ENCODE measurements around the gene CRYBG1.

- no peak for TF ChIP-seq CTCF (conservative IDR thresholded peaks at IDR 0.05; ENCODE audit: low read depth, low read length)
- no peak for TF ChIP-seq EZH2 (IDR thresholded peaks at IDR 0.05; ENCODE audit: borderline replicate concordance, low read depth, low read length, poor library complexity, severe bottlenecking)
Observed at GRCh38 chr6:106574741-106575458, 214.4 kb downstream of the CRYBG1 start.

All from A673 (cell line).